Measurements from ENCODE around the gene RNPS1. TPM values are rescaled to one million over a fixed set of nuclear protein-coding genes. Genes with fewer than 3 reads are reported as not detected.

Gene RNPS1
- total RNA-seq, 4 donors from 2014 or later, result 101 to 127 (median 114) TPM

DNA sequence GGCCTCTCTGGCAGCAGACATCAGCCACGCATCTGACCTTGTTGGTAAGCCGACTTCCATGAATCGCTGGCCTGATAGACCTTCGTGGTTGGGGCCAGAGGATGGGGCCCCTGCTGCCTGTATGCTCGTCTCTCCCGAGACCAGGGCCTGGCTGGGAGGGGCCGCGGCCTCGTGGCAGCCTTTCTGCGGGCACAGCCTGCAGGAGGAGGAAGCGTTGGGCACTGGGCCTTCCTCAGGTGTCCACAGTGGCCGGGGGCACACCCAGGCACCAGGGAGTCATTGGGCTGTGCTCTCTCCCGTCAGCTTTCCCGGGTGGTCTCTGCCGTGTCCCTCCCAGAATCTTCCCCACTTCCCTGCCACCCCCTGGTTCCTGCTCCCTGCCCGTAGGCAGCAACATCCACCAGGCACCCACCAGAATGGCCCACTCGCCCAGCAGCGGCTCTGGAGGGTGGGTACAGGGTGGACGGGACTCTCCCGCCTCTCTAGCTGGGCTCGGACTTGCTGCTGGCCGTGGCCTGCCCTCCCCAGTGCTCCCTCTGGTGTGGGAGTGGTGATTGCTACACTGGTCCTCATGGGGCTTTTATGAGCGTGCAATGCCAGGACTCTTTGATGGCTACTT, 38.2 kb downstream of the RNPS1 start:
- Histone ChIP-seq H3K27ac (no peak overlapping the region), H3K9me3 (no peaks in the 10 kb centered on the region), H3K4me3 (no peak overlapping the region), H3K27me3 (no peaks in the 10 kb centered on the region), H3K36me3 (peaks cover 6 to 83% (median 35%) of the 10 kb centered on the region in 3 donors), H3K4me1 (peaks cover 0 to 22% (median 6%) of the 10 kb centered on the region in 4 donors)
- TF ChIP-seq EP300 (IDR thresholded peaks at IDR 0.05) (no peak), POLR2A (IDR thresholded peaks at IDR 0.05) (no peak)
- TF ChIP-seq, protein P1, sequence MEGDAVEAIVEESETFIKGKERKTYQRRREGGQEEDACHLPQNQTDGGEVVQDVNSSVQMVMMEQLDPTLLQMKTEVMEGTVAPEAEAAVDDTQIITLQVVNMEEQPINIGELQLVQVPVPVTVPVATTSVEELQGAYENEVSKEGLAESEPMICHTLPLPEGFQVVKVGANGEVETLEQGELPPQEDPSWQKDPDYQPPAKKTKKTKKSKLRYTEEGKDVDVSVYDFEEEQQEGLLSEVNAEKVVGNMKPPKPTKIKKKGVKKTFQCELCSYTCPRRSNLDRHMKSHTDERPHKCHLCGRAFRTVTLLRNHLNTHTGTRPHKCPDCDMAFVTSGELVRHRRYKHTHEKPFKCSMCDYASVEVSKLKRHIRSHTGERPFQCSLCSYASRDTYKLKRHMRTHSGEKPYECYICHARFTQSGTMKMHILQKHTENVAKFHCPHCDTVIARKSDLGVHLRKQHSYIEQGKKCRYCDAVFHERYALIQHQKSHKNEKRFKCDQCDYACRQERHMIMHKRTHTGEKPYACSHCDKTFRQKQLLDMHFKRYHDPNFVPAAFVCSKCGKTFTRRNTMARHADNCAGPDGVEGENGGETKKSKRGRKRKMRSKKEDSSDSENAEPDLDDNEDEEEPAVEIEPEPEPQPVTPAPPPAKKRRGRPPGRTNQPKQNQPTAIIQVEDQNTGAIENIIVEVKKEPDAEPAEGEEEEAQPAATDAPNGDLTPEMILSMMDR (IDR thresholded peaks at IDR 0.05), result no peak
- 85 to 86% methylated on average over 21 of the region's 23 CpGs for WGBS, 2 donors
- no peak for DNase-seq (ENCODE audit: low spot score in 2 of 2)

DNA sequence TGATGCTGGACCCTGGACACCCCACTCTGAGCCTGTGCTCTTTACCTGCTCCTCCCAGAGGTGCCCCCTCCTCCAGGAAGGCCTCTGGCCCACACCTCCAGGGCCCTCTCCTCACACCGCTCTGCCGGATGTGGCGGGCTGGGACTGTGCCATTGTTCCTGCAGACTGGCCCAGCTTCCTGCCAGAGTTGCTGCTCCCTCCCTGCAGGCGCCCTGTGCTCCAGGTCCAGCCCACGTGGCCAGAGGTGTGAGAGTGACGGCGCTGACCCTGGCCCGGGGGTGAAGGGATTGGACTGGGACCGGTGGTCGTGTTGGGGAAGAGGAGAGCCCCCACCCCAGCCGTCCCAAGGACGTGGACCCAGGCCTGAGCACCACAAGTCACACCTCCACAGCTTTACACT, 38.8 kb downstream of the RNPS1 start:
- no peak for DNase-seq (ENCODE audit: low spot score in 2 of 2)
- H3K9me3 ChIP-seq, result no peaks in the 10 kb centered on the region
- peaks cover 0 to 29% (median 11%) of the 10 kb centered on the region in 4 donors for H3K4me1 ChIP-seq
- TF ChIP-seq, protein P1 (IDR thresholded peaks at IDR 0.05), result no peak
- TF ChIP-seq EP300 (IDR thresholded peaks at IDR 0.05), result no peak
- no peak for TF ChIP-seq POLR2A (IDR thresholded peaks at IDR 0.05)
- WGBS, 2 donors, result 85 to 96% methylated on average over 11 to 12 of the region's 12 CpGs
- H3K27me3 ChIP-seq, result no peaks in the 10 kb centered on the region
- H3K4me3 ChIP-seq, result no peak overlapping the region
- H3K27ac ChIP-seq, result no peak overlapping the region
- peaks cover 6 to 76% (median 34%) of the 10 kb centered on the region in 3 donors for H3K36me3 ChIP-seq

DNA sequence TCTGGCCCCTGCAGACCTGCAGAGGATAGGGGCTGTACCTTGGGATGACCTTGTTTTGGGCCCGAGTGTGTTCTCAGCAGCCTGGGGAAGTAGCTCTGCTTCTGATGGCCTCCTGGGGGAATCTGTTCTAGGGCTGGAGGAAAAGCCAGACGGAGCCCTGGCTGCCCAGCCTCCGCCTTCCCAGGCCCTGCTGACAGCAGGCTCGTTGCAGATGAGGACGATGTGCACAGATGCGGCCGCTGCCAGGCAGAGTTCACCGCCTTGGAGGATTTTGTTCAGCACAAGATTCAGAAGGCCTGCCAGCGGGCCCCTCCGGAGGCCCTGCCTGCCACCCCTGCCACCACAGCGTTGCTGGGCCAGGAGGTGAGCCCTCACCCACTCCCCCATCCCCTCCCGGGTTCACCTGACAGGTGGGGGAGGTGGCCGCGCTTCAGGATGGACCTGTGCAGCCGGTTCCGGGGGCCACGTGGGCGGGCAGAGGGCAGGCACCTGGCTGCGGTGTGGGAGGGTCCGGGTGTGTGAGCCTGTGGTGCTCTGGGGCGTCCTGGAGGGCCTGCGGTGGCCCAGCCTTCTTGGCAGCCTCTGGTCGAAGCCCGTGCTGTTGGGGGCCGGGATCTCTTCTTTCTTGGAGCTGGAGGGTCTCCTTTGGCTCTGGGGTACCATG, 39.6 kb downstream of the RNPS1 start:
- DNase-seq (ENCODE audit: low spot score in 2 of 2), result no peak
- WGBS, 2 donors, result 89 to 92% methylated on average over 8 to 23 of the region's 25 CpGs
- Histone ChIP-seq H3K4me1 (peaks cover 0 to 30% (median 12%) of the 10 kb centered on the region in 4 donors), H3K27me3 (no peaks in the 10 kb centered on the region), H3K36me3 (peaks cover 6 to 68% (median 32%) of the 10 kb centered on the region in 3 donors), H3K27ac (no peak overlapping the region), H3K4me3 (no peak overlapping the region), H3K9me3 (no peaks in the 10 kb centered on the region)
- TF ChIP-seq EP300 (IDR thresholded peaks at IDR 0.05) (no peak), POLR2A (IDR thresholded peaks at IDR 0.05) (no peak)
- TF ChIP-seq, protein P1 (IDR thresholded peaks at IDR 0.05), result no peak

DNA sequence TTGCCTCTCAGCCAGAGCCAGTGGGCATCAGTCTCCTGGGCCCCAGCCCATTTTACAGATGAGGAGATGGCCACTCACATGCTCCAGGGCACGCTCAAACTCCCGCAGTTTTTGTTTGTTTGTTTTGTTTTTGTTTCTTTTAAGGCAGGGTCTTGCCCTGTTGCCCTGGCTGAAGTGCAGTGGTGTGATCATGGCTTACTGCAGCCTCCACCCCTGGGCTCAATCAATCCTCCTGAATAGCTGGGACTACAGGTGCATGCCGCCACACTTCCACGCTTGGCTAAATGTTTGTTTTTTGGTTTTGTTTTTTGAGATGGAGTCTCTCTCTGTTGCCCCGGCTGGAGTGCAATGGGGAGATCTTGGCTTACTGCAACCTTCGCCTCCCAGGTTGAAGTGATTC, 41.0 kb downstream of the RNPS1 start:
- Histone ChIP-seq H3K27me3 (no peaks in the 10 kb centered on the region), H3K9me3 (no peaks in the 10 kb centered on the region), H3K27ac (no peak overlapping the region), H3K4me1 (peaks cover 0 to 34% (median 12%) of the 10 kb centered on the region in 4 donors), H3K4me3 (no peak overlapping the region), H3K36me3 (peaks cover 0 to 54% (median 20%) of the 10 kb centered on the region in 3 donors)
- TF ChIP-seq, protein P1 (IDR thresholded peaks at IDR 0.05), result no peak
- no peak for TF ChIP-seq EP300 (IDR thresholded peaks at IDR 0.05)
- no peak for DNase-seq (ENCODE audit: low spot score in 2 of 2)
- WGBS, 2 donors, result 83 to 90% methylated on average over 6 of the region's 6 CpGs

DNA sequence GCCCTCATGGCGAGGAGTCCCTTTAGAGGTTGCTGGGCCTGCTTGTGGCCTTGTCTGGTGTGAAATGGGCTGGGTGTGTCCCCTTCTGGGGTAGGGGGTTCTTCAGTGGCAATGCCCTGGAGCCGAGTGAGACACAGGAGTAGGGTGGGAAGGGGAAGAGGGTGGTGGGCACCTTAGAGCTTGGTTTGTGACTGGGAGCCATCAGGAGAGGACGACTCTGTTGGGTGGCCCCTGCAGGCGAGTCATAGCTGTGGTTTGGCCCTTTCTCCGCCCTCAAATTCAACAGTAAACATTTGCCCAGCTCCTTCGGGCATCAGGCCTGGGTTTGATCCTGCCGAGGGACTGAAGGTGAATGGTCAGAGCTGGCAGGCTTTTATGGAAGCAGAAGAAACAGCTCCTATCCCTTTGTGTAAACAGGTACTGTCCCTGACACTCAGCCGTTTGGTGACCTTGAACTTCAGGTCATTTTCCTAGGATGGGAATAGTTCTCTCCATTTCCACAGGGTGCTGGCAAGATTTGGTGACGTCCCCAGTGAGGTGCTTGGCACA, 41.6 kb downstream of the RNPS1 start:
- H3K36me3 ChIP-seq, result peaks cover 0 to 48% (median 15%) of the 10 kb centered on the region in 3 donors
- TF ChIP-seq EP300 (IDR thresholded peaks at IDR 0.05) (no peak), POLR2A (IDR thresholded peaks at IDR 0.05) (no peak)
- TF ChIP-seq, protein P1 (IDR thresholded peaks at IDR 0.05), result no peak
- WGBS, 2 donors, result 63 to 71% methylated on average over 9 of the region's 9 CpGs
- no peaks in the 10 kb centered on the region for H3K9me3 ChIP-seq
- H3K4me1 ChIP-seq, result peaks cover 0 to 34% (median 12%) of the 10 kb centered on the region in 4 donors
- H3K27ac ChIP-seq, result no peak overlapping the region
- DNase-seq (ENCODE audit: low spot score in 2 of 2), result no peak
- H3K27me3 ChIP-seq, result no peaks in the 10 kb centered on the region
- no peak overlapping the region for H3K4me3 ChIP-seq
